GM21786 (cell line): ENCODE results near the gene XPNPEP1.

Experiments used
- ATAC-seq: cut with Tn5 transposase; IDR thresholded peaks from one replicate; pipeline ENCODE4 v1.9.1; 2021; ENCODE audit not compliant: unreplicated experiment

Gene XPNPEP1

DNA sequence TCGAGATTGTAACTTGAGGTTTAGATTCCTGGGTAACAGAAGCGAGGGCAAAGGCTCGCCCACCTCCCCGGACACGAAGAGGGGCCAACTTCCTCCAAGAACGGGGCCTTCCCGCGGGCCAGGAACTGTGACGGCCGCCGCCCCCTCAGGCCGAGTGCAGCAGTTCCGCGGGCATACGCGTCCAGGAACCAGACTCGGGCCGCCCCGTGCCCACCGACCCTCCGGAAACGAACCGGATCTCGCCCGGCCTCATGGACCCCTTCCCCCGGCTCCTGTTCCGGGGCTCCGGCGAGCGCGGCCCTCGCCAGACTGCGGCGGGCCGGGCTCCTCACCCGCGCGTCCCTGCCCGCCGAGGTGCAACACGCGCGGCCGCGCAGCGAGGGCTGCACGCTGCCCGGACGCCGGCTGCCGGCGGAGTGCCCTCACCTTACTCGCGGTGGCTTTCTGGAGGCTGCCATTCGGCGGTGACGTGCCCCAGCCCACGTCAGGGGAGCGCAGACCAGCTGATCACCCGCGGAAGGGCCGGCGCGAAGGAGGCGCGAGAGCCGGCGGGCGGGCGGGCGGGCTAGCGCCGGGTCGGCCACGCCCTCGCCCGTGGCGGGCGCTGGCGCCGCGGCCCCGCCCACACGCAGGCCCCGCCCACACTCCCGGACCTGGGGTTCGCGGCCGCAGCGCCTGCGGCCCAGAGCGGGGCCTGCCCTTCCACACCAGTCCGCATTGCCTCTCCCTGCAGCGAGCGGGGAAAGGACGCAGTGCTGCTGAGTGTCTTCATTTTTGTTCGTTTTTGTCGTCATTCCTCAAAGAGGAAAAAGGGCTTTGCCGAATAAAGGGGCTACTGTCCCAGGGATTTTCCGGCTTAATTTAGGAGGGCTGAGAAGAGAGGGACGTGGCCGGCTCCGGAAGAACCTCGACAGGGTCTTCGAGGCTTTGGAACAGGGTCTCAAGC lies at the start of gene XPNPEP1:
Gene XPNPEP1 (minus strand): TSS at position 536 of the 946 bp plus-strand sequence. CDS start 78 bp downstream, at position 458.
- peak; percentile 95 for ATAC-seq

DNA sequence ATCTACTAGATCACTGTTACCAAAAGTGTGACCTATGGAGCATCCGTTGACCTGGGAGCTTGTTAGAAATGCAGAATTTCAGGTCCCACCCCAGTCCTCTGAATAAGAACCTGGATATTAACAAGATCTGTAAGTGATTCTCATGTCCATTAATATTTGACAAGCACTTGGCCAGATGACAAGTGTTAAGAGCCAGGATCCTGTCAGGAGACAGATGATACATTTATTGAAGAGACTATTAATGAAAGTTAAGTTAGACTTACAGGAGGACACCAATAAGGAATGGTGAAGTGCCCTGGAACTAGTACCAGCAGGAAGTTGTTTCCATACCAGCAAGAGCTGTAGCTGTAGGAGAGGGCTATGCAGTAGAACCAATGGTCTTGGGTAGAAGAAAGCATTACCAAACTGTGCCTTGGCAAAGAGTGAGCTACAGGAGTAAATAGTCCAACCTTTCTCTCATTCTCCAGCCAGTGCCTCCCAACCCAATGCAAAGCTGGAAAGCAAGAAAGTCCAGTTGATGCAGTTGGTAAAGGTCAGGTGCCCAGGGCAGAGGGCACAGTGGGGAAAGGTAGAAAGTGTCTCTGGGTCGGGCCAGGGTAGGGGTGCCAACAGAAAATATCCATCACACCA lies 49.2 kb upstream of the XPNPEP1 start:
- no peak for ATAC-seq

DNA sequence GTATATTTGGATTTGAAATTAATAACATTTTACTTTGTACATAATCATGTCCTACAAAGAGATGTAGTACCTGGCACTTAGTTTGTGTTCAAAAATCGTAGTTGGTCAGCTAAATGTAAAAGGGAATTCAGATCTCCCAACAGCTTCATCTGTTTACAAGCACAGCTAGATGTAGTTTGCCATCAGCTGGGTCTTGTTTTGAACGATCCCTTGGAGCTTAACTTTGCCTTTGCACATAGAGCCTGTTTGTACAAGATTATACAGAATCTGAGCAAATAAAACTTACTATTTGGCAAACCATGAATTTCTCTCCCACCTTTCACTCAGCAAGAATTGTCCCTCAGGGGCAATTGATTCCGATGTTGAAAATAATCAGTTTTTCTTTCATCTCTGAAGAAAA lies 48.3 kb upstream of the XPNPEP1 start:
- ATAC-seq, result no peak

DNA sequence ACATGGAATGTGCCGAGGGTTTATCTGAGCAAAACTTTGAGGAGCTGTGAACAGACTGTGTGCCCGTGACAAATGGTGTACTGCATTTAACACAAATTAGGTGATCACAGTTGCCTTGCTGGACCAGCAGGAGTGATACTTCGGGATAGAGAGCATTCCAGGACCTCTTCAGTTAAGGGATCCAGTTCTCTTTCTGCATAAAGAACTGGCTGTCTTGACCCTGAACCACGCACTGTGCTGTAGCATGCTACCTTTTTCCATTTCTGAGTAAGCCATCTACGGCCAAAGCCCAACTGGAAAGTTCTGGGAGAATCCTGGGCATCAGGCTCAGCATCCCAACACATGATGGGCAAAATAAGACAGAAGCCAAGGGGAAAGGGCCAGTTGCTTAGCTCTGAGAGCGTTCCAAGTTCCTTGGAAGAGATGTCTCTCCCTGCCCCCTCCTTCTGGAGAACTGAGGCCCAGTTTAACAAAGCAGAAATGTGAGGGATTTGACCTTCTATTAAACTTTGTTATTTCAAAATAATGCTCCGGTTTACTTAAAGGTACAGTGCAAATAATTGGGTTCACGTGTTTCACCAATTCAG lies 46.5 kb upstream of the XPNPEP1 start:
- ATAC-seq, result no peak

GRCh38 chr10:109968953-109969759 lies 45.8 kb upstream of the XPNPEP1 start:
- no peak for ATAC-seq

- ATAC-seq, result no peak
These were observed 44.4 kb upstream of the XPNPEP1 start for GRCh38 chr10:109967739-109968088.

DNA sequence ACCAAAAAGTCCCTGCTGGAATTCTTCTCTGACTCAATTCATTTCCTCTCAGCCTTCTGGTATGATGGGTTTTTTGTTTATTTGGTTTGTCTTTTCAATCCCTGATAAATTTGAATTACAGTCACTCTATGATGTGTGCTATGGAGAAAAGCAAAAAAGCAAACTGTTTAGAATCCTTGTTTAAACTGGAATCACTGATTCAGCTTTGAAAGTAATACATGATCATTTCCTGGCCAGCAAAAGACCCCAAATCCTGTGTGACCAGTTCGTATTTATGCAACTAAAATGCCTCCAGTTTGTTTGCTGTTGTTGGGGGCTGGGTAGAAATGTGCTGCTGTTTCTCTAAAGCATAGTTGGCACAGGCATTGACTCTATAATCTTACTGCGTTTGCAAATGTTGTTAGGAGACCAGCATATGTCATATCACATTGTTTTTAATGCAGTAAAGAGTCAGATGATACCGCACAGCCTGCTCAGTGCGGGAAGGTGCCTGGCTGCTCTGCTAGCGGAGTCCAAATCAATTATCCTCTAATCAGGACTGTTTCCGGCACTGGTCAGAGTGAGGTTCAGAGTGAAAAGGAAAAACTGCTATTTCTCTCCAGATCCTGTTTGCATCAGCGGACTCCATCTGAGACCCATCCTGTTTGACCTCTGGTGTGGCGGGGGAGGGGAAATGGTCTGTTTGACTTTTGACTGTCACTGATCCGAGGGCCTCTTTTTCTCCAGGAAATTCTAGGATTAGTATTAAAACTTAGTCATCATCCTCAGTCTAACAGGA lies 43.8 kb upstream of the XPNPEP1 start:
- no peak for ATAC-seq

DNA sequence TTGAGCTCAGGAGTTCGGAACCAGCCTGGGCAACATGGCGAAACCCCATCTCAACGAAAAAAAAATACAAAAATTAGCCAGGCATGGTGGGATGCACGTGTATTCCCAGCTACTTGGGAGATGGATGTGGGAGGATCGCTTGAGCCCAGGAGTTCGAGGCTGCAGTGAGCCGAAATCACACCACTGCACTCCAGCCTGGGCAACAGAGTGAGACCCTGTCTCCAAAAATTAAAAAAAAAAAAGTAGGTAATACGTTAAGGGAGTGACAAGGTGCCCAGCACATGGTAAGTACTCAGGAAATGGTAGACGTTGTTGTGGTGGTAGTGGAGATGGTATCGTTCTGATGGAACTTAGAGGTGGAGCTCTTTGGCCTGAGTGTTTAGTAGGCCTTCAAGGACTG lies 41.0 kb upstream of the XPNPEP1 start:
- ATAC-seq, result no peak

- no peak for ATAC-seq
These were observed 40.1 kb upstream of the XPNPEP1 start for GRCh38 chr10:109963439-109963838.

GRCh38 chr10:109962247-109962646 lies 38.9 kb upstream of the XPNPEP1 start:
- no peak for ATAC-seq

GRCh38 chr10:109961174-109962001 lies 38.1 kb upstream of the XPNPEP1 start:
- ATAC-seq, result no peak

- no peak for ATAC-seq
These were observed 37.4 kb upstream of the XPNPEP1 start for GRCh38 chr10:109960682-109961081.

DNA sequence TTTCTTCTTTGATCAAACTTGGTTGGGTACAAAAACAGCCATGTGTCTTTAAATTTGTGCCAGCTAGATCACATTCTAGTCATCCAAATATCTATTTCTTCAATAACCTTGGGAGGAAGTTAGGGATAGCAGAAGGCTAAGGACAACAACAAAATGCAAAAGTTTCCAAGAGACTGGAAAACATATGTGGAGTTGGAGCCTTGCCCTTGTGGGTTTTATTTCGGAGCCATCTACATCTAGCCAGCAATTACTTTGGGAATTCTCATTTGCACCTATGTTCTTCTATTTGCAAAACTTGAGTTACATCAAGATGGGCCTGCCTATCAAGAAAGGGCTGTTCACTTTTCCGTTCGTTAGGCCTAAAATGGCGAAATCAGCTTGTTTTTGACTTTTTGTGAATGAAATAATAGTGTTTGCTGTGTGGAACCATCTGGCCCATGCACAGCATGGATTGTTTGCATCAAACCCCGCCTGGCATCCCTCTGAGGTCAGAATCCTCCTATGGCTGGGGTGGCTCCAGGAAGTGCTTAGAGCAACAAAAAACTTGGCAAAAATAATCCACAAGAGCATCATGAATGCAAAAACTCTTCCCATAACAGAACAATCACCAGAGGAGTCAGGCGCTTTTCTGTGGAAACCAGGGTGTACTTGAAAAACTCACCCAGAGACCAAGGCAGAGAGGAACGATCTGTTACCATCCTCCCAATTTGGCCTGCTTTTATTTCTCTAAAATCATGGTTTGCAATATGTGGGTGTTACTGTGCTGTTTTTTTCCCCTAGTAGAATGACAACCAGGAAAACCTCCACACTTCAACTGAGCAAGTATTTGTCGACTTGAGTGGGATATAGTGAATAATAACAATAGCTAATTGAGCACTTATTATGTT lies 36.2 kb upstream of the XPNPEP1 start:
- no peak for ATAC-seq

GRCh38 chr10:109958059-109958458 lies 34.7 kb upstream of the XPNPEP1 start:
- no peak for ATAC-seq

GRCh38 chr10:109957092-109957797 lies 33.9 kb upstream of the XPNPEP1 start:
- ATAC-seq, result peak; percentile 94

- ATAC-seq, result peak; percentile 67
These were observed 33.3 kb upstream of the XPNPEP1 start for GRCh38 chr10:109956454-109957091.

- no peak for ATAC-seq
These were observed 30.5 kb upstream of the XPNPEP1 start for GRCh38 chr10:109953766-109954165.
